Spleen (tissue), 11 donors: ENCODE measurements around the gene MYO1B. TPM values are rescaled to one million over a fixed set of nuclear protein-coding genes. Genes with fewer than 3 reads are reported as not detected.
A peak's percentile ranks its signal among the peaks of the same experiment; 100 is the strongest.

ENCODE experiments used
- DNase-seq: peaks from one replicate; pipeline ENCODE4 v3.0.0-alpha.2; 2020
- H3K27ac ChIP-seq, 8 donors: fragments of 200-600 bp; sonication (generic) in 7 of 8; 1 replicate in 4 of 8; 2 replicates in 4 of 8; pipeline versions ENCODE4 v1.5.0 to v1.8.0; 2016 to 2021; ENCODE audit warnings: inconsistent platforms in 4 of 8, mild to moderate bottlenecking in 4 of 8, moderate library complexity in 1 of 8
- H3K27me3 ChIP-seq, 7 donors: fragments of 200-600 bp; sonication (generic) in 6 of 7; replicated peaks in 1 of 7; 1 replicate in 4 of 7; 2 replicates in 3 of 7; pipeline versions ENCODE4 v1.5.0 to v1.8.0; 2016 to 2021; ENCODE audit warnings: inconsistent platforms in 3 of 7, mild to moderate bottlenecking in 1 of 7
- H3K36me3 ChIP-seq, 6 donors: fragments of 200-600 bp; sonication (generic) in 5 of 6; 1 replicate in 4 of 6; 2 replicates in 2 of 6; pipeline versions ENCODE4 v1.5.0 to v1.8.0; 2016 to 2021; ENCODE audit warnings: inconsistent platforms in 2 of 6
- H3K4me1 ChIP-seq, 6 donors: fragments of 200-600 bp; sonication (generic) in 5 of 6; 1 replicate in 3 of 6; 2 replicates in 3 of 6; pipeline versions ENCODE4 v1.5.0 to v1.8.0; 2016 to 2021; ENCODE audit warnings: inconsistent platforms in 3 of 6
- H3K4me3 ChIP-seq, 8 donors: fragments of 200-600 bp; sonication (generic) in 7 of 8; 1 replicate in 4 of 8; 2 replicates in 4 of 8; pipeline versions ENCODE4 v1.5.0 to v1.8.0; 2016 to 2021; ENCODE audit warnings: inconsistent platforms in 4 of 8, mild to moderate bottlenecking in 4 of 8, moderate library complexity in 2 of 8
- H3K9me3 ChIP-seq, 8 donors: fragments of 200-600 bp; sonication (generic) in 7 of 8; 1 replicate in 4 of 8; 2 replicates in 4 of 8; pipeline versions ENCODE4 v1.5.0 to v1.8.0; 2016 to 2021; ENCODE audit warnings: inconsistent platforms in 4 of 8
- CTCF ChIP-seq, 11 experiments: fragments of 200-600 bp in 7 of 11; fragments of 450-650 bp in 4 of 11; sonication (generic) in 4 of 11; IDR thresholded peaks in 8 of 11; conservative IDR thresholded peaks in 3 of 11; 1 replicate in 7 of 11; 2 replicates in 4 of 11; pipeline versions ENCODE4 v1.4.0 to v1.8.0; 2016 to 2021; ENCODE audit warnings: antibody characterized with exemption in 11 of 11, inconsistent platforms in 4 of 11, mild to moderate bottlenecking in 1 of 11
- POLR2A ChIP-seq, 3 donors: fragments of 450-650 bp; IDR thresholded peaks; one replicate each; pipeline ENCODE4 v1.5.1; 2017; ENCODE audit warnings: antibody characterized with exemption in 3 of 3, mild to moderate bottlenecking in 1 of 3
- POLR2AphosphoS5 ChIP-seq, 3 donors: sonication (generic); formaldehyde crosslinking; IDR thresholded peaks; one replicate each; pipeline ENCODE4 v1.5.1; 2017; ENCODE audit warnings: antibody characterized with exemption in 3 of 3
- WGBS, 5 donors: extraction: QIAGEN DNeasy Blood & Tissue Kit in 3 of 5; methylation state at CpG; one replicate each; pipeline versions ENCODE4 v1.1.5 to v1.1.7; 2013 to 2018; 5-methylcytosine and 5-hydroxymethylcytosine counted together
- intact Hi-C: fragments of 100-400 bp; cut with DNase I; formaldehyde crosslinking; loops from one replicate; pipeline ENCODE4 v1.15.0; 2023; ENCODE audit warnings: low total_unique reads
- polyA plus RNA-seq, 3 donors: library from polyadenylated mRNA; stranded (reverse); fragments of 200-250 nt; gene quantifications; one replicate each; pipeline ENCODE4 v1.2.1, GENCODE V29; 2013
- total RNA-seq, 7 donors: library from RNA; depleted of rRNA in 3 of 7; stranded (reverse); fragments of >200 nt in 3 of 7; fragmentation: NEBNext Ultra II Directional in 4 of 7; extraction: Animal tissue kit (Norgen Biotek cat#: 25700) in 4 of 7; gene quantifications; one replicate each; pipeline versions ENCODE4 v1.1.0 to v1.2.1, GENCODE V29; 2016 to 2021
- donor health status: healthy with polysubstance abuse.
- donor health status: DM: no; HTN: no; CAD: no; lungs with moderate emphysema.
- donor health status: DM: no; HTN: no; CAD: no.
- donor health status: Bipolar disorder and iron deficiency.
- donor health status: healthy.
- donor health status: DM: no; HTN: no; CAD: no.
- donor health status: DM: yes; HTN: yes; CAD: no.

The MYO1B gene
- total and polyA plus RNA-seq, 10 donors, result 5.3 to 25.8 (median 19.0) TPM

- Histone ChIP-seq H3K9me3 (no peaks in the 10 kb centered on the region), H3K36me3 (no peaks in the 10 kb centered on the region), H3K4me1 (peaks cover 0 to 28% (median 14%) of the 10 kb centered on the region in 6 donors), H3K27ac (no peak overlapping the region), H3K27me3 (no peaks in the 10 kb centered on the region), H3K4me3 (no peak overlapping the region)
- intact Hi-C loops, result no loop called here
- TF ChIP-seq POLR2AphosphoS5 (IDR thresholded peaks at IDR 0.05) (no peak), CTCF (IDR thresholded peaks at IDR 0.05 in 8 of 11, conservative IDR thresholded peaks at IDR 0.05 in 3 of 11) (no peak), POLR2A (IDR thresholded peaks at IDR 0.05) (no peak)
- DNase-seq, result no peak
- WGBS, 5 donors, result 78 to 96% (median 94%) methylated on average over 6 of the region's 6 CpGs
These were observed 45.2 kb upstream of the MYO1B start for GRCh38 chr2:191199929-191200512.

- H3K4me1 ChIP-seq, result peaks cover 0 to 27% (median 14%) of the 10 kb centered on the region in 6 donors
- H3K27ac ChIP-seq, result no peak overlapping the region
- TF ChIP-seq CTCF (IDR thresholded peaks at IDR 0.05 in 8 of 11, conservative IDR thresholded peaks at IDR 0.05 in 3 of 11), result no peak
- no peak for TF ChIP-seq POLR2AphosphoS5 (IDR thresholded peaks at IDR 0.05)
- TF ChIP-seq POLR2A (IDR thresholded peaks at IDR 0.05), result no peak
- no peak for DNase-seq
- no peaks in the 10 kb centered on the region for H3K9me3 ChIP-seq
- H3K27me3 ChIP-seq, result no peaks in the 10 kb centered on the region
- no peak overlapping the region for H3K4me3 ChIP-seq
- no peaks in the 10 kb centered on the region for H3K36me3 ChIP-seq
- intact Hi-C loops, result no loop called here
- 81 to 96% (median 89%) methylated on average over 1 of the region's 1 CpG for whole genome bisulfite sequencing, 5 donors
These were observed 44.3 kb upstream of the MYO1B start for GRCh38 chr2:191200910-191201309.

- intact Hi-C loops, result no loop called here
- Histone ChIP-seq H3K4me3 (no peak overlapping the region), H3K27me3 (no peaks in the 10 kb centered on the region), H3K9me3 (no peaks in the 10 kb centered on the region), H3K36me3 (no peaks in the 10 kb centered on the region), H3K4me1 (peaks cover 0 to 27% (median 14%) of the 10 kb centered on the region in 6 donors), H3K27ac (peak overlapping the region in 7 of 8 donors; percentile 29 to 65 (median 55))
- no peak for DNase-seq
- WGBS, 5 donors, result 48 to 80% (median 56%) methylated on average over 2 of the region's 2 CpGs
- no peak for TF ChIP-seq CTCF (IDR thresholded peaks at IDR 0.05 in 8 of 11, conservative IDR thresholded peaks at IDR 0.05 in 3 of 11)
- TF ChIP-seq POLR2AphosphoS5 (IDR thresholded peaks at IDR 0.05), result no peak
- no peak for TF ChIP-seq POLR2A (IDR thresholded peaks at IDR 0.05)
These were observed 42.9 kb upstream of the MYO1B start for GRCh38 chr2:191202209-191202721.

GRCh38 chr2:191202881-191203397 lies 42.3 kb upstream of the MYO1B start:
- peaks cover 0 to 27% (median 14%) of the 10 kb centered on the region in 6 donors for H3K4me1 ChIP-seq
- H3K36me3 ChIP-seq, result no peaks in the 10 kb centered on the region
- no peak for DNase-seq
- WGBS, 5 donors, result 27 to 40% (median 31%) methylated on average over 5 of the region's 5 CpGs
- H3K4me3 ChIP-seq, result no peak overlapping the region
- intact Hi-C loops, result no loop called here
- peak overlapping the region in 7 of 8 donors; percentile 29 to 65 (median 55) for H3K27ac ChIP-seq
- TF ChIP-seq POLR2AphosphoS5 (IDR thresholded peaks at IDR 0.05), result no peak
- TF ChIP-seq POLR2A (IDR thresholded peaks at IDR 0.05), result no peak
- H3K27me3 ChIP-seq, result no peaks in the 10 kb centered on the region
- H3K9me3 ChIP-seq, result no peaks in the 10 kb centered on the region
